ENCODE data around the gene UBA1.

DNA sequence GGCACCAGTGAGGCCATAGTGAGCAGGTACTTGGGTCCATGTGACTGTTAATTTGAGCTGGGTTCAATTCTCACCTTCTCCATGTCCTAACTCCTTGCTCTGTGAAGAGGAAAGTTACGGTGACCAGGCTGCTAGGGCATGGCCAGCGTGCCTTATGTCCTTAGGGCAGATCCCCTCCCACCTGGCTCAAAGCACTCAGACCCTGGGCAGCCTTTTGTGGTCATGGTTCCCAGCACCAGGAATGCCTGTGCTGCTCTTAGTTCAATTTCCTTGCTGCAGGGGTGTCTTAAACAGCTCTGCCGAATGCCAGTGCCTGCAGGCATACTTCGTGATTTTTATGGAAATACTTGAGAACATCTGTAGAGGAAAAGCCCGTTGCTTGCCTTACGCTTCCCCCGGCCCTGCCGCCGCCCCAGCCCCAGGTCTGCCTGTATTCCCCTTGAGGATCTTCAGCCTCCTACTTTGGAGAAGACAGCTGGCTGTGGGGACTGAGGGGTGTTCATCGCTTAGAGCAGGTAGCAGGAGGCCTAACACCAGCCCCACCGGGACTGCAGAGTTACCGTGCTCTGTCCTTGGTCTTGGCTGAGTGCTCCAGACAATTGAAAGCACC lies 21.8 kb downstream of the UBA1 start:
- TF ChIP-seq POLR2A (IDR thresholded peaks at IDR 0.05) = no peak
- TF ChIP-seq, protein P1, sequence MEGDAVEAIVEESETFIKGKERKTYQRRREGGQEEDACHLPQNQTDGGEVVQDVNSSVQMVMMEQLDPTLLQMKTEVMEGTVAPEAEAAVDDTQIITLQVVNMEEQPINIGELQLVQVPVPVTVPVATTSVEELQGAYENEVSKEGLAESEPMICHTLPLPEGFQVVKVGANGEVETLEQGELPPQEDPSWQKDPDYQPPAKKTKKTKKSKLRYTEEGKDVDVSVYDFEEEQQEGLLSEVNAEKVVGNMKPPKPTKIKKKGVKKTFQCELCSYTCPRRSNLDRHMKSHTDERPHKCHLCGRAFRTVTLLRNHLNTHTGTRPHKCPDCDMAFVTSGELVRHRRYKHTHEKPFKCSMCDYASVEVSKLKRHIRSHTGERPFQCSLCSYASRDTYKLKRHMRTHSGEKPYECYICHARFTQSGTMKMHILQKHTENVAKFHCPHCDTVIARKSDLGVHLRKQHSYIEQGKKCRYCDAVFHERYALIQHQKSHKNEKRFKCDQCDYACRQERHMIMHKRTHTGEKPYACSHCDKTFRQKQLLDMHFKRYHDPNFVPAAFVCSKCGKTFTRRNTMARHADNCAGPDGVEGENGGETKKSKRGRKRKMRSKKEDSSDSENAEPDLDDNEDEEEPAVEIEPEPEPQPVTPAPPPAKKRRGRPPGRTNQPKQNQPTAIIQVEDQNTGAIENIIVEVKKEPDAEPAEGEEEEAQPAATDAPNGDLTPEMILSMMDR (IDR thresholded peaks at IDR 0.05) = no peak

Measured in adrenal gland (tissue), 5 donors.